ENCODE measurements around the gene CETP.

CETP gene

DNA sequence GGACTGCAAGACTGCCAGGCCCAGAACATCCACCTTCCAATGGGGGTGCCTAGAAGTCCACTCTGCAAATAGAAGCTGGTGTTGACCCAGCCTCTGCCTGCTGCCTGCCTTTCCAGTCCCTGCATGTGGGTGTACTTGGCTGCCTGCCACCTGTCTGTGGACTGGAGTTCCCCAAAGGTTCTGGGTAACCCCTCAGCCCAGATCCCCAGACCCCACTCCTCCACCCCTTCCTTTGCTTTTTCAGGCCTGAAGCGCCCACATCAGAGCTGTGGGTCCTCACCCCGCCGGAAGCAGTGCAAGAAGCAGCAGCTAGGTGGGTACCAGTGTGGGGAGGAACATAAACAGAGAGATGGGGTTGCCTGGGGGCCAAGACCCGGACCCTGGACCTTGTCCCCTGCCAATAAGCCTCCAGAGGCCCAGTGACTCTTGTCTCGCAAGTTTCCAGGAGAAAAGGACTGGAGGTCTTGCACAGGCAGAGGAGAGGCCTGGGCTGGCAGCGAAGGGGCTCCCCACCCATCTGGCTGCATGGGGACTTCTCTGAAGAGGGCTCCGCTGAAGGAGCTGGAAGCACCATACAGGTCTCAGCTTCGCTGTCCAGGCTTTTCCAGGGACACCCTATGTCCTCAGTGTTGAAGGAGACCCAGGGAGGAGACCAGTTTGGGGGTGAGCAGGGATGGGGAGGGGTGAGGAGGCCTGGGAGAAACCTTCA, 61.9 kb downstream of the CETP start:
- DNase-seq: peak; percentile 85
- ATAC-seq: peak; percentile 71

DNA sequence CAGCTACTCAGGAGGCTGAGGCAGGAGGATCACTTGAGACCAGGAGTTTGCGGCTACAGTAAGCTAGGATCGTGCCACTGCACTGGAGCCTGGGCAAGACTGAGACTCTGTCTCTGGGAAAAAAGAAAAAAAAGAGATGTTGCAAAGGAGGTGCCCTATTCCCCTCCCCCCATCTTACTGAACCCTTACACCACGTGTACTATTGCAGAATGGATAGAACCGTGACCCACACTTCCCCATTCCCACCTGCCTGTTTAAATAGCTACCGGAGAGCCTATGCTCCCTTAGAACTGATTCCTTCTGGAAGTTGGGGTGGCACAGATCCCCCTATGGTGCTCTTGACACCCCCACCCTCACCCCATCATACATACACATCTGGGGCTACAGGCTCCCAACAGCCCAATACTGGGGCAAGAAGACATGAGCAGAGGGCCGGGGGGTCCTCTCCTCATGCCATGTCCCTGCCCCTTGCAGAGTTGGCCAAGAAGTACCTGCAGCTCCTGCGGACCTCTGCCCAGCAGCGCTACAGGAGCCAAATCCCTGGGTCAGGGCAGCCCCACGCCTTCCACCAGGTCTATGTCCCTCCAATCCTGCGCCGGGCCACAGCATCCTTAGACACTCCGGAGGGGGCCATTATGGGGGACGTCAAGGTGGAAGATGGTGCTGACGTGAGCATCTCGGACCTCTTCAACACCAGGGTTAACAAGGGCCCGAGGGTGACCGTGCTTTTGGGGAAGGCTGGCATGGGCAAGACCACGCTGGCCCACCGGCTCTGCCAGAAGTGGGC, 63.3 kb downstream of the CETP start:
- DNase-seq (no peak), ATAC-seq (no peak)

GRCh38 chr16:57025941-57026777, 64.4 kb downstream of the CETP start:
- DNase-seq: no peak
- no peak for ATAC-seq

DNA sequence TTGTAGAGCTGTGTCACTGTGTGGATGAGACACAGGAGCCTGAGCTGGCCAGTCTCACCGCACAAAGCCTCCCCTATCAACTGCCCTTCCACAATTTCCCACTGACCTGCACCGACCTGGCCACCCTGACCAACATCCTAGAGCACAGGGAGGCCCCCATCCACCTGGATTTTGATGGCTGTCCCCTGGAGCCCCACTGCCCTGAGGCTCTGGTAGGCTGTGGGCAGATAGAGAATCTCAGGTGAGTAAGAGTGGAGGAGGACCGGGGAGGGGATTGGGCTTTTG, 65.0 kb downstream of the CETP start:
- ATAC-seq: no peak

DNA sequence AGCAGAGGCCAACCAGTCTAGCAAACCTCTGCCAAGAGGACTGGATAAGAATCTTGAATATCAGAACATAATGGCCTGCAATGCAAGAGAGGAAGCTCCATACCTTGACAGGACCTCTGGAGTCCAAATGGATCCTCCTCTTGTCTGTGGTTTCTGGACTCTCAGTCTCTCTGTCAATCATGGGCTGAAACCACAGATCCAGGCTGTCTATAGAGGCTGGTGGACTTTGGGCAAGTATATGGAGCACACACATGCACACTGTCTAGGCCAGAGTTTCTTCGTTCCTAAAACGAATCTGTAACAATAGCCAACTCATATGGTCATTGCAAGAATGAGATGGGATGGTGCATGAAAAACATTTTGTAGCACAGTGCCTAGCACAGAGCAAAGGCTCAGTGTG, 65.3 kb downstream of the CETP start:
- no peak for DNase-seq
- no peak for ATAC-seq

More for the DNA sequence above, 65.0 kb downstream of the CETP start:
- DNase-seq: no peak

DNA sequence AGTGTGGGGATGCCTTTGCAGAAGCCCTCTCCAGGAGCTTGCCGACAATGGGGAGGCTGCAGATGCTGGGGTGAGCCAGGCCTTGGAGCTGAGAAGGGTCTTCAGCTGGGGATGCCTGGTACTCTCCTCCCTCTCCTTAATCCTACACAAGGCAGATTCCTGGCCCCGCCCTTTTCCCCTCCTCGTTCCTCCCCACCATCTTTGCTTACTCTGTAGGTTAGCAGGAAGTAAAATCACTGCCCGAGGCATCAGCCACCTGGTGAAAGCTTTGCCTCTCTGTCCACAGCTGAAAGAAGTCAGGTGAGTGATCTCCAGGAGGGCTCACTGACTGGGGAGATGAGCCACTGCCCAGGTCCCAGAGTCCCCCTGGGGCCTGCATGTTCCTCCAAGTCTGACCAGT, 66.3 kb downstream of the CETP start:
- ATAC-seq (no peak), DNase-seq (no peak)

DNA sequence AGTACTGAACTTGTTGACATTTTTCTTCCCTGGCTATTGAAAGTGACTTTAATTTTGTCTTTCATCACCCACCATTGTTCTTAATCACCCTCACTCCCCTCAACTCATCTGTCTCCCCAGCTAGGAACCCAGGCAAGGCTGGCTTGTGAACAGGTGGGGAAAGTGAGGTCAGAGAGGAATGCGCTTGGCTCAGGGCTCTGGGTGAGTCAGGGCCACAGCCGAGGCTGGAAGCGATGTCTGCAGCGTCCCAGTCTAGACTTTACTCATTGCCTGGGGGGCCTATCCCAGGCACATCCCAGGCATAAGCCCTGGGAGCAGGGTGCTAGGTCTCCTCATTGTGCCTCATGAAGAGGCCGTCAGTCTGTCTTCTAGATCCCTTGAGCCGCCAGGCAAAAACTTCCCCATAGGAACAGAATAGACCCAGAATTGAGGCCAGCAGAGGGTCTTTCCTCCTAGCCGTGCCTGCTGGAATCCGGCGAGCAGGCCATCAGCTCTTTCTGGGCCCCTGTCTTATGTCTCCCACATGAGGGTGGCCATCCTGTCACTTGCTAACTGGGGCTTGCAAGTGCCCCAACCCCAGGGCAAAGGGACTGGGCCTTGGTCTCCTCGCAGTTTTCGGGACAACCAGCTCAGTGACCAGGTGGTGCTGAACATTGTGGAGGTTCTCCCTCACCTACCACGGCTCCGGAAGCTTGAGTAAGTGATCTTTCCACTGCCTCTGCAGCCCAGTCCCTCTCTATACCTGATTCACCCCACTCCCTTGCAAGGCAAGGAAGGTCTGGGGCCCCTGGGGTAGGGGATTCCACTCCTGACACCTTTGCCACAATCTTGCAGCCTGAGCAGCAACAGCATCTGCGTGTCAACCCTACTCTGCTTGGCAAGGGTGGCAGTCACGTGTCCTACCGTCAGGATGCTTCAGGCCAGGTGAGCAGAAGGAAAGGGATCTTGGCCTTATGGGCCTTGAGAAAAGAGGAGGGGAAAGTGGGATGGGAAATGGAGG, 67.7 kb downstream of the CETP start:
- DNase-seq: no peak

DNA sequence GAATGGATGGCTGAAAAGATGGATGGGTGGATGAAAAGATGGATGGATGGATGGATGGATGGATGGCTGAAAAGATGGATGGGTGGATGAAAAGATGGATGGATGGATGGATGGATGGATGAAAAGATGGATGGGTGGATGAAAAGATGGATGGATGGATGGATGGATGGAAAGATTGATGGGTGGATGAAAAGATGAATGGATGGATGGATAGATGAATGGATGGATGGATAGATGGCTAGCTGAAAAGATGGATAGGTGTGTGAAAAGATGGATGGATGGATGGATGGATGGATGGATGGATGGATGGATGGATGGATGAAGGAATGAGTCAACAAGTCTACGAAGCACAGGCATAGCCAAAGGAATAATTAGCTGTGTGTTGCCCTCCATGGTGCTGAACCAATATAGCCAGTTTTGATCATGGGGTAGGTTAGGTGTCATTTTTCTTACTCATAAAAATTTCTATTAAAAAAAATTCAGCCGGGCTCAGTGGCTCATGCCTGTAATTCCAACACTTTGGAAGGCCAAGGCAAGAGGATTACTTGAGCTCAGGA, 68.7 kb downstream of the CETP start:
- DNase-seq: no peak
- no peak for ATAC-seq

More for the DNA sequence above, 67.7 kb downstream of the CETP start:
- peak; percentile 41 for ATAC-seq

DNA sequence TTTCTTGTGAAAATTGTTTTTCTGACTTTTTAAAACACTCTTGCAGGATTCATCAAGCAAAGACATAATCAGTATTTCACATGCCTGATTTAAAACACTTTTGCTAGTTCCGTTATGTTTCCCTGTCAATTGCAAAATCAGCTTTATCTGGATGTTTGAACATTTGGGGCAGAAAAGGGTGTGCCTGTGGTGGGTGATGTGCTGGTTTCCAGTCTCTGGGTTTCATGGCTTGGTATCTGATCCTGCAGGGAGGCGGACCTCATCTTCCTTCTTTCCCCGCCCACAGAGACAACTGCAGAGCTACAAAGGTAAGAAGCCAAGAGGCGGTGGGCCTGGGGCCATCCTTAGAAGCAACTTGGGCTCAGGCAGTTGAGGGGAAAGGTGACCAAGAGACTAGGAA, 69.4 kb downstream of the CETP start:
- DNase-seq: no peak
- no peak for ATAC-seq

DNA sequence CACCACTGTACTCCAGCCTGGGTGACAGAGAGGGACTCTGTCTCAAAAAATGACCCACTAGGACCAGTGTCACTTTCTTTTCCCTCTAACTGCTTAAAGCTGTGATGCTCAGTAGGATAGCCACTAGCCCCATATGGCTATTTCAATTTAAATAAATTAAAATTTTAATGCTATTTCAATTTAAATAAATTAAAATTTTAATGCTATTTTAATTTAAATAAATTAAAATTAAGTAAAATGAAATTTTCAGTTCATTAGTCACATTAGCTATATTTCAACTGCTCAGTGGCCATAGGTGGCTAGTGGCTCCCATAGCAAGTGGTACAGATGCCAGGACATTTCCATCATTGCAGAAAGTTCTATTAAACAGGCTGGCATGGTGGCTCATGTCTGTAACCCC, 70.6 kb downstream of the CETP start:
- no peak for DNase-seq
- ATAC-seq: no peak

GRCh38 chr16:57032931-57033330, 71.2 kb downstream of the CETP start:
- no peak for DNase-seq
- ATAC-seq: no peak

Measured in stimulated activated naive CD8-positive, alpha-beta T cell treated with anti-CD3 and anti-CD28 coated beads, Interleukin-15, Interleukin-2, amounts not matched to agents 100 U/mL and 50 U/mL, for 24 hours (primary cell).